Testis (tissue), 2 donors: ENCODE data around the gene LRRK1.

Experiments
- CTCF ChIP-seq, 3 experiments: fragments of 450-650 bp in 2 of 3; fragments of 200-600 bp in 1 of 3; sonication (generic) in 1 of 3; IDR thresholded peaks; one replicate each; pipeline ENCODE4 v1.5.1; 2016 to 2019; ENCODE audit warnings: antibody characterized with exemption in 3 of 3, mild to moderate bottlenecking in 2 of 3, moderate library complexity in 1 of 3
- POLR2A ChIP-seq: fragments of 450-650 bp; IDR thresholded peaks from one replicate; pipeline ENCODE4 v1.6.1; 2017; ENCODE audit warnings: antibody characterized with exemption, mild to moderate bottlenecking, moderate library complexity

- TF ChIP-seq POLR2A (no peak), CTCF (IDR thresholded peaks at IDR 0.05) (no peak)
Measured at GRCh38 chr15:100923902-100924301, 4.7 kb downstream of the LRRK1 start.
